BLaER1 (cell line): Measurements from ENCODE around the gene CENPA.

Source experiments
- H3K27ac ChIP-seq: shearing (Covaris generic); formaldehyde crosslinking; 2 replicates; pipeline ENCODE4 v1.8.1; 2022
- H3K27me3 ChIP-seq: shearing (Covaris generic); formaldehyde crosslinking; 2 replicates; pipeline ENCODE4 v1.8.1; 2022
- H3K36me3 ChIP-seq: shearing (Covaris generic); formaldehyde crosslinking; 2 replicates; pipeline ENCODE4 v1.8.1; 2022
- H3K4me1 ChIP-seq: shearing (Covaris generic); formaldehyde crosslinking; 2 replicates; pipeline ENCODE4 v1.8.1; 2022
- H3K4me2 ChIP-seq: shearing (Covaris generic); formaldehyde crosslinking; 2 replicates; pipeline ENCODE4 v1.8.1; 2022
- H3K4me3 ChIP-seq: shearing (Covaris generic); formaldehyde crosslinking; 2 replicates; pipeline ENCODE4 v1.8.1; 2022
- H3K9ac ChIP-seq: shearing (Covaris generic); formaldehyde crosslinking; 2 replicates; pipeline ENCODE4 v1.8.1; 2022
- H3K9me3 ChIP-seq: shearing (Covaris generic); formaldehyde crosslinking; 2 replicates; pipeline ENCODE4 v1.8.1; 2022
- H4K20me1 ChIP-seq: shearing (Covaris generic); formaldehyde crosslinking; 2 replicates; pipeline ENCODE4 v1.8.1; 2022
- Cebpa-rat ChIP-seq: shearing (Covaris generic); IDR thresholded peaks from 2 replicates; pipeline ENCODE4 v1.8.1; 2022

The CENPA gene

DNA sequence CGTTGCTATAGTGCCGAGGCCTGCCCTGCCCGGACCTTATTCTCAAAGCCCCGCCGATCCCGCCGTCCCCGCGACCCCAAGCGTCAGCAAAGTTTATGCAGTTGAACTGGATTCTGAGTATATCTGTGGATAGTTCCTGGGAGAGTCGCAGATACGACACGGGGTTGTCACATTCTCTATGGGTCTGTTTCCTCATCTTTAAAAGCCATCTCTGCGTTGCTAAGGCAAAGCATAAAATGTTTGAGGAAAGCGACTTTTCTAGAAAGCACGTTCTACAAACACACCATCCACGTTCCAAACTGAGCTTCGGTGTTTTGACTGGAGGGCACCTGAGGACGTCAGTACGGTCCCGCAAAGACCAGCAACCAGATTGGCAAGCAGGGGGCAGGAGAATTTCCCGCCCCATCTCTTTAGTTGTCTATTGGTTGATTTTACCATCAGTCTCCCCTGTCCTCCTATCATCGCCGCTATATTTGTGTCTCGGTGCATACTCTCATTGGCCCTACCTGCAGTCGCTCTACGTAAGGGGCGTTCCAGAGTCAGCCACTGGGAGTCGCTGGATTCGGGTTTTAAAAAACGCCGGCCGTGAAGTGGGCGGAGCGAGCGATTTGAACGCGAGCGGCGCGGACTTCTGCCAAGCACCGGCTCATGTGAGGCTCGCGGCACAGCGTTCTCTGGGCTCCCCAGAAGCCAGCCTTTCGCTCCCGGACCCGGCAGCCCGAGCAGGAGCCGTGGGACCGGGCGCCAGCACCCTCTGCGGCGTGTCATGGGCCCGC, at the start of gene CENPA:
CENPA (plus strand) TSS at position 626 of the 776 bp plus-strand sequence; CDS start at position 767, 141 bp downstream.
- TF ChIP-seq Cebpa-rat = no peak
- Histone ChIP-seq H3K36me3 (peaks cover 38% of the 10 kb centered on the region), H3K27me3 (no peaks in the 10 kb centered on the region), H3K9me3 (peaks cover 14% of the 10 kb centered on the region), H4K20me1 (no peaks in the 10 kb centered on the region), H3K4me3 (peak within 1 kb of the TSS; percentile 91), H3K27ac (peak within 1 kb of the TSS; percentile 84), H3K4me1 (peaks cover 28% of the 10 kb centered on the region), H3K9ac (peak within 1 kb of the TSS; percentile 90), H3K4me2 (peak within 1 kb of the TSS; percentile 92)

DNA sequence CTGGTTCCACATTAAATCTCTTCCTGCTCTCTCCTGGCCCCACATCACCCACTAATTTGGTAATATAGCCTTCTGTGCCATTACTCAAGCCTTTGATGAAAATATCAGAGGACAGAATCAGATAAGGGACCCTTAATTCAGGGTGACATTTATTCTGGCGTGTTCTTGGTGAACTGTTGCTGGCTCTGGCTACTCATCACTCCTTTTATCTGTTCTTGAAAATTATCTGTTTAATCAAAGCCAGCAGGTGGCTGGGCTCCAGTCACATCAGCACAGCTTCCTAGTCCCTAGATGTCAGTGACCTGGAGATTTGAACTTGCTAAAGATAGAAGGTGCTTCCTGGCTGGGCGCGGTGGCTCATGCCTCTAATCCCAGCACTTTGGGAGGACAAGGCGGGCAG, 48.6 kb upstream of the CENPA start:
- Histone ChIP-seq H3K36me3 (no peaks in the 10 kb centered on the region), H3K27me3 (no peaks in the 10 kb centered on the region), H3K9ac (no peak overlapping the region), H3K4me1 (peaks cover 35% of the 10 kb centered on the region), H4K20me1 (0 out of 2 replicates have a peak, but pooled peaks cover 8% of the 10 kb centered on the region), H3K4me2 (no peak overlapping the region), H3K9me3 (no peaks in the 10 kb centered on the region), H3K27ac (no peak overlapping the region), H3K4me3 (no peak overlapping the region)
- no peak for TF ChIP-seq Cebpa-rat

DNA sequence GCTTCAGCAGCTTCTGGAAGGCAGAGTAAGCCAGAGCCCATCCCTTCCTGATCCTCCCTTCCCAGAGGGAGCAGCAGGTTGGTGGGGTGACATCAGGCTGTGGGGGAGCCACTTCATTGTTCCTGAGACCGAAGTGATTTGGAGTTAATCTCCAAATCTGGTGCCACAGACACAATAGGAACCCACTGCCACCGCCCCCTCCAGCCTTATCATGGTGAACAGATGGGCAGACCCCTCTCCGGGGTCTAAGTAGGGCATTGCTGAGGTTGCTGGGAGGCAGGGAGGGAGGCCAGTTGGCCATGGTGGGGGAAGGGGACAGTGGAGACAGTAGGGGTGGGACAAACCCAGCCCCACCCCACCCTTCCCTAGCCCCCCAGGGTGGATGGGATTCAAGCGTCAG, 47.4 kb upstream of the CENPA start:
- no peaks in the 10 kb centered on the region for H3K27me3 ChIP-seq
- H3K9me3 ChIP-seq = no peaks in the 10 kb centered on the region
- no peak for TF ChIP-seq Cebpa-rat
- no peak overlapping the region for H3K4me2 ChIP-seq
- H4K20me1 ChIP-seq = 0 out of 2 replicates have a peak, but pooled peaks cover 8% of the 10 kb centered on the region
- no peak overlapping the region for H3K4me3 ChIP-seq
- H3K27ac ChIP-seq = no peak overlapping the region
- peaks cover 39% of the 10 kb centered on the region for H3K4me1 ChIP-seq
- no peak overlapping the region for H3K9ac ChIP-seq
- H3K36me3 ChIP-seq = no peaks in the 10 kb centered on the region

DNA sequence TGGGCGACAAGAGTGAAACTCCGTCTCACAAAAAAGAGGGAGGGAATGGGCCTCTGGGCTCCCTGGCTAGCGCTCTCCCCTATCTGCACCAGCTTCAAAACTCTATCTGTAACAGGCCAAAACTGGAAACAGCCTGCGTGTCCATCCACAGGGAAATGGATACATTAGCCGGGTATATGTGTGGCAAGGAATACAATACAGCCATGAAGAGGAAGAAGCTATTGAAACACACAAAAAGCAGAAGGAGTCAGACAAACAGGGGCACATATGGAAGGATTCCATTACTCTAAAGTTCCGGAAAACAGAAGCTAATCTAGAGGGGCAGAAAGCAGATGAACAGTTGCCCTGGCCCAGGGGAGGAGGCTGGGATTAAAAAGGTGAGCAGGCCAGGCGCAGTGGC, 46.3 kb upstream of the CENPA start:
- Histone ChIP-seq H3K9ac (no peak overlapping the region), H4K20me1 (0 out of 2 replicates have a peak, but pooled peaks cover 8% of the 10 kb centered on the region), H3K27ac (no peak overlapping the region), H3K4me3 (no peak overlapping the region), H3K4me2 (no peak overlapping the region), H3K27me3 (no peaks in the 10 kb centered on the region), H3K36me3 (no peaks in the 10 kb centered on the region), H3K4me1 (peaks cover 39% of the 10 kb centered on the region), H3K9me3 (no peaks in the 10 kb centered on the region)
- no peak for TF ChIP-seq Cebpa-rat

DNA sequence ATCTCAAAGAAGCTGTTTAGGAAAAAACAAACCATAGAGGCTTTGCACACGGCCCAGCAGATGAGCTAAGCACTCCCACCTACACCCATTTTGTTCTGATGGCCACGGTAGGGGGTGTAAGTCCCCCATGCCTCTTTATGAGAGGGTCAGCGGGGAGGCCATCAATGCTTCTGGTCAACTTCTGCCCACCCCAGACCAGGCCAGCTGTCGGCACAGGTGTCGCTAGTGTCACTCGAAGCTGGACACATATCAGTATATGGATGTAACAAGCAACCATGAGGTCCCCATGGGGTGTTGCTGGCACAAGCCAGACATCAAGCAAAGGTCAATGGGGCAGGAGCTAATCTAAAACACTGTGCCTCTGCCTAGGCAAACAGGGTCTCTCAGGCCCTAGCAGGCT, 45.5 kb upstream of the CENPA start:
- no peak overlapping the region for H3K27ac ChIP-seq
- TF ChIP-seq Cebpa-rat = no peak

DNA sequence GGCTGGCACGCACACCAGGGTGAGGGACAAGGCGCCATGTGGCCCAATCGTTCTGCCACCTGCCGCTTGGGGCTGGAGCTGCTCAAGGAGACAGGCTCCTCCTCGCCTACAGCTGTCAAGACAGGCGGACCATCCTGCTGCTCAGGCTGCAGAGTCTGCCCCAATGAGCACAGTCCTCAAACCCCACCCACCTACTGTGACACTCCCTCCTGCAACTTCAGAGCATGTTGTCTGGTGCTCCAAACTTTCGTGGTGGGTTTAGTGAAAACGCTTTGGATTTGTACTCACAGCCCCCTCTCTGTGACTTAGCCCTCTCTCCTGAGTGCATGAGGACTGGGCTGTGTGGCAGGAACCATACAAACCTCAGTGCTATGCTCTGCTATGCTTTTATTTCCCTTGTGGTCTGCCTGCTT, 45.0 kb upstream of the CENPA start:
- Histone ChIP-seq H3K36me3 (no peaks in the 10 kb centered on the region), H3K4me1 (peaks cover 39% of the 10 kb centered on the region), H4K20me1 (0 out of 2 replicates have a peak, but pooled peaks cover 8% of the 10 kb centered on the region), H3K27me3 (no peaks in the 10 kb centered on the region), H3K4me2 (peak overlapping the region; percentile 75), H3K4me3 (no peak overlapping the region), H3K9ac (no peak overlapping the region), H3K27ac (no peak overlapping the region), H3K9me3 (no peaks in the 10 kb centered on the region)
- no peak for TF ChIP-seq Cebpa-rat

More for the DNA sequence above, 45.5 kb upstream of the CENPA start:
- Histone ChIP-seq H4K20me1 (0 out of 2 replicates have a peak, but pooled peaks cover 8% of the 10 kb centered on the region), H3K27me3 (no peaks in the 10 kb centered on the region), H3K36me3 (no peaks in the 10 kb centered on the region), H3K9ac (no peak overlapping the region), H3K9me3 (no peaks in the 10 kb centered on the region), H3K4me3 (no peak overlapping the region), H3K4me1 (peaks cover 39% of the 10 kb centered on the region), H3K4me2 (peak overlapping the region; percentile 75)

DNA sequence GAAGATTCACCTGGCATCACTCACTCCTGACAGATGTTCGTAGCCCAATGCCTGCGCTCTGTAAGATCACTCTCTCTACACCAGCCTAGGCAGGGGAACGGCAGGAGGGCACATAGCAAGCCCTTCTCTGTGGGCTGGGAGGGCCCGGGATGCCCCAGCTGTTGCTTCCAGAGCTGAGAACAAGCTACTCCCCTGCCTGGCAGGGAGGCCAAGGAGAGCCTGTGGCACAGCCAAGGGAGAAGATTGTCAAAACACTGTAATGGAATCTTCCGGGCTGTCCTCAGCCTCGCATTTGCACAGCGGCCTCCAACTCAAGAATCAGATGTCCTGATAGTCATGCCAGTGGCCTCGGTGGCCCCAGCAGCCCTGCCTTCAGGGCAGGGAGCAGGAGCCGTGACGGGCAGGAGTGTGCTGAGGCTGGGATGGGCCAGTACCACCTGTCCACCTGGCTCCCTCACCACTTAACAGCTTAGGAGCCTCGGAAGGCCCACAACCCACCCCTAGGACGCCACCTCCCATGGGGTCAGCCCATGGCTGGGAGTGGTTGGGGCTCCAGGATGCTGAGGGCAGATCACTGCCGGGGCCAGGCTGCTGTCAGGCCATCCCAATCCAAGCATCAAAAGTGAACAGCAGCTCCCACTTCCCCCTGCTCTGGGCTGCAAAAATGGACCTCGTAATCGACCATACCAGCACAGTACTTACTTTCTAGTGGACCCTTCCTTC, 43.6 kb upstream of the CENPA start:
- no peaks in the 10 kb centered on the region for H3K9me3 ChIP-seq
- H3K4me2 ChIP-seq = peak overlapping the region; percentile 75
- H3K27me3 ChIP-seq = no peaks in the 10 kb centered on the region
- H4K20me1 ChIP-seq = 0 out of 2 replicates have a peak, but pooled peaks cover 8% of the 10 kb centered on the region
- H3K4me1 ChIP-seq = peaks cover 39% of the 10 kb centered on the region
- H3K27ac ChIP-seq = no peak overlapping the region
- H3K9ac ChIP-seq = no peak overlapping the region
- H3K4me3 ChIP-seq = no peak overlapping the region
- no peaks in the 10 kb centered on the region for H3K36me3 ChIP-seq
- no peak for TF ChIP-seq Cebpa-rat

DNA sequence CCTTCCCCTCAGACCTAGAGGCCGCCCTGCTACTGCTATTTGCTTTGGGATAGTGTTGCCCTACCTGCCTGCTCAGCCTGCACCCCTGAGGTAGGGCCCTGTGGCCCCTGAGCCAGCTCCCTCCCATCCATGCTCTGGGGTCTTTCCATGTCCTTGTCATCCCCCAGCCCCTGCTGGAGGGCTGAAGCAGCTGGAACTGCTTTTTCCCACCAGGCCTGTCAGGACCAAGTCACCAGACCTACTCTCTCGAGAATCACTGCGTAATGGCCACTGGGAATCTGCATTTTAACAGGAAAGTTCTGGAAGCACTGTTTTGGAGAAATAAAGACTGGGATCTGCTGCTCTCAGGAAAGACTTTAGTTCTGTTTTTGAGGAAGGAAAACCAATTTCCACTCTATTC, 42.0 kb upstream of the CENPA start:
- no peak overlapping the region for H3K9ac ChIP-seq
- no peak overlapping the region for H3K27ac ChIP-seq
- no peak for TF ChIP-seq Cebpa-rat

DNA sequence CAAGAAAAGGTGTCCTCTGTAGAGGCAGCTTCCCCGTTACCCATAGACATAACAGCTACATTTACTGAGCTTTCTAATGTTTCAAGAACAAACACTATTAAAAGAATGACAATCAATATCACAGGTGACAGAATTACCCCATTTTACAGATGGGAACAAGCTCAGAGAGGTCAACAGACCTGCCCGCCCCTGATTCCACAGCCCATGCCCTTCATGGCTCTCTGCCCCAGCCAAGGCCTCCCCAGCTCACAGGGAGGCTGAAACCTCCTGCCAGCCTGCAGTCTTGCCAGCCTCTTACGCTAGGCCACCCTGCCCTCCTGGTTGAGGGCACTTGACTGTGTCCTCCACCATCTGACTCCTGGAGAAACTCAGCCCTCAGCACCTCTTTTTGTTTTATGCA, 40.9 kb upstream of the CENPA start:
- H3K4me3 ChIP-seq = no peak overlapping the region
- H3K36me3 ChIP-seq = no peaks in the 10 kb centered on the region
- 0 out of 2 replicates have a peak, but pooled peaks cover 8% of the 10 kb centered on the region for H4K20me1 ChIP-seq
- H3K9ac ChIP-seq = no peak overlapping the region
- no peaks in the 10 kb centered on the region for H3K9me3 ChIP-seq
- TF ChIP-seq Cebpa-rat = no peak
- H3K27ac ChIP-seq = no peak overlapping the region
- no peak overlapping the region for H3K4me2 ChIP-seq
- H3K4me1 ChIP-seq = peaks cover 41% of the 10 kb centered on the region
- H3K27me3 ChIP-seq = no peaks in the 10 kb centered on the region

More for the DNA sequence above, 42.0 kb upstream of the CENPA start:
- Histone ChIP-seq H3K4me3 (no peak overlapping the region), H3K36me3 (no peaks in the 10 kb centered on the region), H3K27me3 (no peaks in the 10 kb centered on the region), H3K9me3 (no peaks in the 10 kb centered on the region), H3K4me1 (peaks cover 39% of the 10 kb centered on the region), H3K4me2 (no peak overlapping the region), H4K20me1 (0 out of 2 replicates have a peak, but pooled peaks cover 8% of the 10 kb centered on the region)
